Neural cell (in vitro differentiated cells): ENCODE data around the gene ZNF839. TPM values are rescaled to one million over a fixed set of nuclear protein-coding genes. Genes with fewer than 3 reads are reported as not detected.

Source experiments
- H2AFZ ChIP-seq: fragments of 200-600, 300-800 bp; sonication (generic), shearing (Covaris generic); 2 replicates; pipeline ENCODE4 v1.6.0; 2014; ENCODE audit warnings: low read depth, mild to moderate bottlenecking, antibody characterized with exemption, low read length, moderate library complexity
- H3F3A ChIP-seq: fragments of 200-600 bp; shearing (Covaris generic); 2 replicates; pipeline ENCODE4 v1.6.1; 2016; ENCODE audit warnings: mild to moderate bottlenecking, moderate library complexity, mixed read lengths, antibody characterized with exemption, low read length; ENCODE audit not compliant: insufficient read depth, poor library complexity, severe bottlenecking
- H3K27ac ChIP-seq: fragments of 200-600, 300-800 bp; sonication (generic), shearing (Covaris generic); 2 replicates; pipeline ENCODE4 v1.5.1; 2014; ENCODE audit warnings: mild to moderate bottlenecking, low read length, moderate library complexity
- H3K27me3 ChIP-seq: fragments of 300-800, 200-600 bp; sonication (generic), shearing (Covaris generic); 2 replicates; pipeline ENCODE4 v1.6.0; 2014; ENCODE audit warnings: mild to moderate bottlenecking, low read depth, low read length, moderate library complexity; ENCODE audit not compliant: insufficient read depth
- H3K36me3 ChIP-seq: fragments of 300-800, 200-600 bp; sonication (generic), shearing (Covaris generic); 2 replicates; pipeline ENCODE4 v1.5.1; 2014; ENCODE audit warnings: mild to moderate bottlenecking, antibody characterized with exemption, low read length, moderate library complexity; ENCODE audit not compliant: insufficient read depth
- H3K4me2 ChIP-seq: fragments of 300-800, 200-600 bp; sonication (generic), shearing (Covaris generic); 2 replicates; pipeline ENCODE4 v1.6.0; 2014; ENCODE audit warnings: mild to moderate bottlenecking, low read length
- H3K4me3 ChIP-seq: fragments of 300-800, 200-600 bp; sonication (generic), shearing (Covaris generic); 2 replicates; pipeline ENCODE4 v1.5.1; 2014; ENCODE audit warnings: mild to moderate bottlenecking, low read length, moderate library complexity
- H3K79me2 ChIP-seq: fragments of 200-600 bp; shearing (Covaris generic); replicated peaks from 2 replicates; pipeline ENCODE4 v1.6.0; 2014; ENCODE audit warnings: mild to moderate bottlenecking, low read length, moderate library complexity; ENCODE audit not compliant: insufficient read depth
- H3K9ac ChIP-seq: fragments of 300-800, 200-600 bp; sonication (generic), shearing (Covaris generic); 2 replicates; pipeline ENCODE4 v1.6.1; 2016; ENCODE audit warnings: mild to moderate bottlenecking, low read length, mixed read lengths
- H3K9me2 ChIP-seq: fragments of 200-600 bp; shearing (Covaris generic); 2 replicates; pipeline ENCODE4 v1.6.1; 2016; ENCODE audit warnings: mild to moderate bottlenecking, low read length, mixed read lengths; ENCODE audit not compliant: insufficient read depth
- H3K9me3 ChIP-seq: fragments of 200-600, 300-800 bp; sonication (generic), shearing (Covaris generic); 2 replicates; pipeline ENCODE4 v1.6.1; 2016; ENCODE audit warnings: mild to moderate bottlenecking, mixed run types, low read length, moderate library complexity, mixed read lengths
- H4K20me1 ChIP-seq: fragments of 200-600 bp; shearing (Covaris generic); 2 replicates; pipeline ENCODE4 v1.6.1; 2016; ENCODE audit warnings: mild to moderate bottlenecking, mixed run types; ENCODE audit not compliant: insufficient read depth
- EP300 ChIP-seq: fragments of 450-650 bp; conservative IDR thresholded peaks from 2 replicates; pipeline ENCODE4 v1.6.1; 2014; ENCODE audit warnings: antibody characterized with exemption, mild to moderate bottlenecking, moderate library complexity; ENCODE audit not compliant: poor library complexity, severe bottlenecking
- EZH2 ChIP-seq: fragments of 200-600, 300-800 bp; shearing (Covaris generic), sonication (generic); IDR thresholded peaks from 2 replicates; pipeline ENCODE4 v1.6.1; 2014; ENCODE audit warnings: antibody characterized with exemption, low read length, borderline replicate concordance, mild to moderate bottlenecking; ENCODE audit not compliant: insufficient read depth, poor library complexity, severe bottlenecking
- MXI1 ChIP-seq: fragments of 450-650 bp; conservative IDR thresholded peaks from 2 replicates; pipeline ENCODE4 v1.6.1; 2014; ENCODE audit warnings: antibody characterized with exemption, mild to moderate bottlenecking; ENCODE audit not compliant: poor library complexity, severe bottlenecking
- POLR2AphosphoS5 ChIP-seq: IDR thresholded peaks from 2 replicates; pipeline ENCODE4 v1.6.1; 2012
- RAD21 ChIP-seq: fragments of 450-650 bp; conservative IDR thresholded peaks from 2 replicates; pipeline ENCODE4 v1.6.1; 2014; ENCODE audit warnings: antibody characterized with exemption, mild to moderate bottlenecking, moderate library complexity
- SMC3 ChIP-seq: fragments of 450-650 bp; conservative IDR thresholded peaks from 2 replicates; pipeline ENCODE4 v1.6.1; 2014; ENCODE audit warnings: antibody characterized with exemption, mild to moderate bottlenecking, moderate library complexity; ENCODE audit not compliant: poor library complexity
- TAF1 ChIP-seq: IDR thresholded peaks from 2 replicates; pipeline ENCODE4 v1.6.1; 2012; ENCODE audit warnings: low read depth
- polyA plus RNA-seq: library from polyadenylated mRNA; depleted of rRNA; stranded (reverse); fragments of >200 nt; gene quantifications from 2 replicates; pipeline ENCODE4 v1.2.3, GENCODE V29; 2014
- TF ChIP-seq, protein P1 (sequence below): fragments of 450-650 bp; IDR thresholded peaks from 2 replicates; pipeline ENCODE4 v1.5.1; 2014; ENCODE audit warnings: antibody characterized with exemption, mild to moderate bottlenecking, moderate library complexity; ENCODE audit not compliant: poor library complexity, severe bottlenecking
- TF ChIP-seq, protein P2 (sequence below): IDR thresholded peaks from 2 replicates; pipeline ENCODE4 v1.6.1; 2012; ENCODE audit warnings: borderline replicate concordance

Gene ZNF839
- polyA plus RNA-seq, 1 donor from 2014 or later: 15.3 TPM

DNA sequence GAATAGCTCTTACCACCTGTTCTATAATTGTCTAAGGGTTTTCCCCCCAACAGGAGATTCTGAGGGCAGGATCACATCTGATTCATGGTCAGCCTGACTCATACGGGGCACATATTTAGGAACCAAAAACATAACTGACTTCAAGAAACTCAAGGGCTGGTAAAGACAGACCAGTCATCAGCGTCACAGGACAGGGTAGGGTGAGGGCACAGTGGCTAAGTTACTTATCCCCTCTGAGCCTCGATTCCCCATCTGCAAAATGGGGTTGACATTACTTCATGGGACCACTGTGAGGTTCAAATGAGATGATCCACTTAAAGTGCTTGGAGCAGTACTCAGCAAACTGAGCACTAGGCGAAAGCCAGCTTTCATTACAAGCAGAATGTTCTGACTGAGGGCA lies 42.5 kb downstream of the ZNF839 start (continued):
- TF ChIP-seq, protein P1, sequence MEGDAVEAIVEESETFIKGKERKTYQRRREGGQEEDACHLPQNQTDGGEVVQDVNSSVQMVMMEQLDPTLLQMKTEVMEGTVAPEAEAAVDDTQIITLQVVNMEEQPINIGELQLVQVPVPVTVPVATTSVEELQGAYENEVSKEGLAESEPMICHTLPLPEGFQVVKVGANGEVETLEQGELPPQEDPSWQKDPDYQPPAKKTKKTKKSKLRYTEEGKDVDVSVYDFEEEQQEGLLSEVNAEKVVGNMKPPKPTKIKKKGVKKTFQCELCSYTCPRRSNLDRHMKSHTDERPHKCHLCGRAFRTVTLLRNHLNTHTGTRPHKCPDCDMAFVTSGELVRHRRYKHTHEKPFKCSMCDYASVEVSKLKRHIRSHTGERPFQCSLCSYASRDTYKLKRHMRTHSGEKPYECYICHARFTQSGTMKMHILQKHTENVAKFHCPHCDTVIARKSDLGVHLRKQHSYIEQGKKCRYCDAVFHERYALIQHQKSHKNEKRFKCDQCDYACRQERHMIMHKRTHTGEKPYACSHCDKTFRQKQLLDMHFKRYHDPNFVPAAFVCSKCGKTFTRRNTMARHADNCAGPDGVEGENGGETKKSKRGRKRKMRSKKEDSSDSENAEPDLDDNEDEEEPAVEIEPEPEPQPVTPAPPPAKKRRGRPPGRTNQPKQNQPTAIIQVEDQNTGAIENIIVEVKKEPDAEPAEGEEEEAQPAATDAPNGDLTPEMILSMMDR: no peak
- TF ChIP-seq SMC3: no peak

DNA sequence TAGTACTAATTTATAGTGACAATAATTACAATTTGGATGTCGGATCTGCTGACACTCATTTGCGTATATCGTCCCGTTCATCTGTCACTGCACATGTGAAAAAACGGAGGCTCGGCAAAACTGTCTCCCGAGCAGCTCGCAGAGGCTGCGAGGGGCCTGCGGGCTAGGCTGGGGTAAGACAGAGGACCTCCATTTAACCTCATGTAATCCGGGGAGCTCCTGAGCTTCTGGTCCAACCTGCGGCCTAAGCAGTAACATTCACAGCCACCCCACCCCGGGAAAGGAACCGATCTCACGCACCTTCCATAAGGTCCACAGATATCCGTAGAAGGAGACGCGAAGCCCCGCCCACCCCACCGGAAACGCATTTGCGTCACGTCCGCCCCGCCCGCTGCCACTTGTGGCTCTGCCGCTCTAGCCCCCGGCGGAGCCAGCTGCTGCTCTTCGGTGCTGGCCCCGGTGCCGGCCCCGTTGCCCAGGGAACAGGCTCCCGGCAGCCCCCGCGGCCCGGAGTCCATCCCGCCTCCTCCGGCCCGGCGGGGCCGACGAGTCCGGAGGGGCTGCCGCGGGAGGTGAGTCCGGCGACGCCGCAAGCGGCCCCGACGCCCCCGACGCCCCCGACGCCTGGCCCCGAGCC lies 43.1 kb downstream of the ZNF839 start, which contains the start of the genes CINP and TECPR2:
Gene CINP, minus strand, starts transcription at position 346 of the 637 bp plus-strand sequence. Its CDS starts 39 bp downstream, at position 307.
Gene TECPR2, plus strand, starts transcription at position 397 of the 637 bp plus-strand sequence. CDS start 13,781 bp downstream, outside the sequence.
- Histone ChIP-seq H3K79me2 (peaks cover 29% of the 10 kb centered on the region), H3K27ac (peak within 1 kb of the TSS; percentile 88)

More for the DNA sequence above, 43.1 kb downstream of the ZNF839 start, which contains the start of the genes CINP and TECPR2:
- no peaks in the 10 kb centered on the region for H3K9me3 ChIP-seq
- H3F3A ChIP-seq: no peaks in the 10 kb centered on the region
- peak within 1 kb of the TSS; percentile 78 for H3K4me3 ChIP-seq
- H3K9me2 ChIP-seq: no peaks in the 10 kb centered on the region
- H3K4me2 ChIP-seq: peak within 1 kb of the TSS; percentile 74
- H2AFZ ChIP-seq: peak within 1 kb of the TSS; percentile 89
- H3K9ac ChIP-seq: peak within 1 kb of the TSS; percentile 86
- TF ChIP-seq EZH2 (no peak), RAD21 (no peak), MXI1 (peak; percentile 91), POLR2AphosphoS5 (peak; percentile 86), EP300 (peak; percentile 32), TAF1 (peak; percentile 61), SMC3 (no peak)
- TF ChIP-seq, protein P2, sequence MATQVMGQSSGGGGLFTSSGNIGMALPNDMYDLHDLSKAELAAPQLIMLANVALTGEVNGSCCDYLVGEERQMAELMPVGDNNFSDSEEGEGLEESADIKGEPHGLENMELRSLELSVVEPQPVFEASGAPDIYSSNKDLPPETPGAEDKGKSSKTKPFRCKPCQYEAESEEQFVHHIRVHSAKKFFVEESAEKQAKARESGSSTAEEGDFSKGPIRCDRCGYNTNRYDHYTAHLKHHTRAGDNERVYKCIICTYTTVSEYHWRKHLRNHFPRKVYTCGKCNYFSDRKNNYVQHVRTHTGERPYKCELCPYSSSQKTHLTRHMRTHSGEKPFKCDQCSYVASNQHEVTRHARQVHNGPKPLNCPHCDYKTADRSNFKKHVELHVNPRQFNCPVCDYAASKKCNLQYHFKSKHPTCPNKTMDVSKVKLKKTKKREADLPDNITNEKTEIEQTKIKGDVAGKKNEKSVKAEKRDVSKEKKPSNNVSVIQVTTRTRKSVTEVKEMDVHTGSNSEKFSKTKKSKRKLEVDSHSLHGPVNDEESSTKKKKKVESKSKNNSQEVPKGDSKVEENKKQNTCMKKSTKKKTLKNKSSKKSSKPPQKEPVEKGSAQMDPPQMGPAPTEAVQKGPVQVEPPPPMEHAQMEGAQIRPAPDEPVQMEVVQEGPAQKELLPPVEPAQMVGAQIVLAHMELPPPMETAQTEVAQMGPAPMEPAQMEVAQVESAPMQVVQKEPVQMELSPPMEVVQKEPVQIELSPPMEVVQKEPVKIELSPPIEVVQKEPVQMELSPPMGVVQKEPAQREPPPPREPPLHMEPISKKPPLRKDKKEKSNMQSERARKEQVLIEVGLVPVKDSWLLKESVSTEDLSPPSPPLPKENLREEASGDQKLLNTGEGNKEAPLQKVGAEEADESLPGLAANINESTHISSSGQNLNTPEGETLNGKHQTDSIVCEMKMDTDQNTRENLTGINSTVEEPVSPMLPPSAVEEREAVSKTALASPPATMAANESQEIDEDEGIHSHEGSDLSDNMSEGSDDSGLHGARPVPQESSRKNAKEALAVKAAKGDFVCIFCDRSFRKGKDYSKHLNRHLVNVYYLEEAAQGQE: peak; percentile 59
- TF ChIP-seq, protein P1: no peak
- H3K36me3 ChIP-seq: peaks cover 3% of the 10 kb centered on the region
- no peaks in the 10 kb centered on the region for H4K20me1 ChIP-seq
- H3K27me3 ChIP-seq: no peaks in the 10 kb centered on the region
